DMS 273 treated with DMSO at 0.1 percent for 48 hours (cell line): ENCODE measurements around the gene ELFN1.

Source experiments
- DNase-seq: peaks from one replicate; lab custom pipeline; 2025; lab: John Stamatoyannopoulos, UW

The ELFN1 gene

GRCh38 chr7:1664711-1665548, 5.1 kb upstream of the ELFN1 start:
- peak; percentile 26 for DNase-seq

- DNase-seq: no peak
These were observed 4.3 kb upstream of the ELFN1 start for GRCh38 chr7:1665549-1666316.

- no peak for DNase-seq
These were observed 3.7 kb upstream of the ELFN1 start for GRCh38 chr7:1666317-1666822.

- DNase-seq: no peak
These were observed 3.1 kb upstream of the ELFN1 start for GRCh38 chr7:1666823-1667565.

- no peak for DNase-seq
These were observed 2.3 kb upstream of the ELFN1 start for GRCh38 chr7:1667566-1668395.

- no peak for DNase-seq
These were observed 1.5 kb upstream of the ELFN1 start for GRCh38 chr7:1668396-1669063.

GRCh38 chr7:1669064-1669951, 769 bp upstream of the ELFN1 start:
- DNase-seq: no peak

- no peak for DNase-seq
These were observed 967 bp downstream of the ELFN1 start for GRCh38 chr7:1670894-1671593.

GRCh38 chr7:1671594-1672451, 1.7 kb downstream of the ELFN1 start:
- DNase-seq: no peak

- DNase-seq: no peak
These were observed 2.9 kb downstream of the ELFN1 start for GRCh38 chr7:1672851-1673486.

GRCh38 chr7:1673581-1674118, 3.6 kb downstream of the ELFN1 start:
- no peak for DNase-seq

GRCh38 chr7:1674161-1675035, 4.3 kb downstream of the ELFN1 start:
- DNase-seq: no peak

GRCh38 chr7:1675036-1675671, 5.1 kb downstream of the ELFN1 start:
- DNase-seq: no peak

- no peak for DNase-seq
These were observed 5.8 kb downstream of the ELFN1 start for GRCh38 chr7:1675673-1676549.

- no peak for DNase-seq
These were observed 6.5 kb downstream of the ELFN1 start for GRCh38 chr7:1676550-1677078.
